Skeletal muscle tissue (tissue), 4 donors: ENCODE results near the gene ADGRG6. TPM values are rescaled to one million over a fixed set of nuclear protein-coding genes. Genes with fewer than 3 reads are reported as not detected.
"Not testable (repeated sequence)": the region's sequence is repeated elsewhere in the genome, so short reads cannot be mapped to it uniquely, and the experiment has no call there.

ENCODE experiments used
- H3K27ac ChIP-seq: one replicate; pipeline ENCODE4 v1.7.0; 2013; ENCODE audit warnings: mild to moderate bottlenecking, low read depth, low read length, inconsistent platforms
- H3K27me3 ChIP-seq, 3 donors: one replicate each; pipeline ENCODE4 v1.7.0; 2013; ENCODE audit warnings: low read length in 3 of 3; ENCODE audit not compliant: control insufficient read depth in 3 of 3, insufficient read depth in 3 of 3
- H3K36me3 ChIP-seq, 3 donors: one replicate each; pipeline ENCODE4 v1.7.0; 2013; ENCODE audit warnings: low read length in 3 of 3; ENCODE audit not compliant: control insufficient read depth in 3 of 3, insufficient read depth in 3 of 3
- H3K4me1 ChIP-seq, 3 donors: one replicate each; pipeline ENCODE4 v1.7.0; 2013; ENCODE audit warnings: low read length in 3 of 3, mild to moderate bottlenecking in 3 of 3; ENCODE audit not compliant: control insufficient read depth in 3 of 3, insufficient read depth in 3 of 3
- H3K4me3 ChIP-seq, 3 donors: one replicate each; pipeline ENCODE4 v1.7.0; 2013; ENCODE audit warnings: low read length in 3 of 3
- H3K9ac ChIP-seq, 3 donors: one replicate each; pipeline ENCODE4 v1.7.0; 2013; ENCODE audit warnings: low read length in 3 of 3, mild to moderate bottlenecking in 3 of 3, moderate library complexity in 2 of 3, low read depth in 1 of 3
- H3K9me3 ChIP-seq, 3 donors: one replicate each; pipeline ENCODE4 v1.7.0; 2013; ENCODE audit warnings: low read length in 3 of 3; ENCODE audit not compliant: control insufficient read depth in 3 of 3
- total RNA-seq: library from RNA; depleted of rRNA; stranded (reverse); fragments of >200 nt; gene quantifications from one replicate; pipeline ENCODE4 v1.2.3, GENCODE V29; 2014
- donor health status: Osteomylitis.

Gene ADGRG6
- total RNA-seq, 1 donor from 2014 or later = 26.1 TPM

GRCh38 chr6:142428468-142428867, 126.7 kb downstream of the ADGRG6 start:
- H3K27ac ChIP-seq, H3K27me3 ChIP-seq, H3K9me3 ChIP-seq, H3K4me3 ChIP-seq, H3K9ac ChIP-seq, H3K36me3 ChIP-seq, H3K4me1 ChIP-seq: not testable (repeated sequence)

- no peaks in the 10 kb centered on the region for H3K27me3 ChIP-seq
- no peaks in the 10 kb centered on the region for H3K4me1 ChIP-seq
- no peak overlapping the region for H3K4me3 ChIP-seq
- H3K9ac ChIP-seq = no peak overlapping the region
- H3K9me3 ChIP-seq = no peaks in the 10 kb centered on the region
- H3K27ac ChIP-seq = no peak overlapping the region
- H3K36me3 ChIP-seq = no peaks in the 10 kb centered on the region
Measured at GRCh38 chr6:142429195-142429594, 127.4 kb downstream of the ADGRG6 start.

- no peak overlapping the region for H3K9ac ChIP-seq
- no peaks in the 10 kb centered on the region for H3K27me3 ChIP-seq
- no peaks in the 10 kb centered on the region for H3K36me3 ChIP-seq
- H3K4me3 ChIP-seq = no peak overlapping the region
- H3K9me3 ChIP-seq = no peaks in the 10 kb centered on the region
- no peaks in the 10 kb centered on the region for H3K4me1 ChIP-seq
- H3K27ac ChIP-seq = no peak overlapping the region
Measured at GRCh38 chr6:142433419-142433818, 131.6 kb downstream of the ADGRG6 start.

GRCh38 chr6:142438898-142439297, 137.1 kb downstream of the ADGRG6 start:
- Histone ChIP-seq H3K4me3 (no peak overlapping the region), H3K4me1 (no peaks in the 10 kb centered on the region), H3K27ac (no peak overlapping the region), H3K27me3 (no peaks in the 10 kb centered on the region), H3K36me3 (no peaks in the 10 kb centered on the region), H3K9me3 (no peaks in the 10 kb centered on the region), H3K9ac (no peak overlapping the region)

GRCh38 chr6:142440600-142441293, 138.9 kb downstream of the ADGRG6 start:
- Histone ChIP-seq H3K27ac (no peak overlapping the region), H3K36me3 (no peaks in the 10 kb centered on the region), H3K27me3 (no peaks in the 10 kb centered on the region), H3K4me1 (no peaks in the 10 kb centered on the region), H3K4me3 (no peak overlapping the region), H3K9ac (no peak overlapping the region), H3K9me3 (no peaks in the 10 kb centered on the region)

- Histone ChIP-seq H3K27me3 (no peaks in the 10 kb centered on the region), H3K27ac (no peak overlapping the region), H3K4me1 (no peaks in the 10 kb centered on the region), H3K9ac (no peak overlapping the region), H3K36me3 (no peaks in the 10 kb centered on the region), H3K4me3 (no peak overlapping the region), H3K9me3 (no peaks in the 10 kb centered on the region)
Measured at GRCh38 chr6:142441716-142442115, 139.9 kb downstream of the ADGRG6 start.

- Histone ChIP-seq H3K9me3 (no peaks in the 10 kb centered on the region), H3K4me3 (no peak overlapping the region), H3K27me3 (no peaks in the 10 kb centered on the region), H3K9ac (no peak overlapping the region), H3K4me1 (no peaks in the 10 kb centered on the region), H3K36me3 (no peaks in the 10 kb centered on the region), H3K27ac (no peak overlapping the region)
Measured at GRCh38 chr6:142443102-142443501, 141.3 kb downstream of the ADGRG6 start.

GRCh38 chr6:142443532-142443931, 141.7 kb downstream of the ADGRG6 start:
- Histone ChIP-seq H3K4me1 (no peaks in the 10 kb centered on the region), H3K4me3 (no peak overlapping the region), H3K27me3 (no peaks in the 10 kb centered on the region), H3K27ac (no peak overlapping the region), H3K36me3 (no peaks in the 10 kb centered on the region), H3K9ac (no peak overlapping the region), H3K9me3 (no peaks in the 10 kb centered on the region)

GRCh38 chr6:142444376-142444775, 142.6 kb downstream of the ADGRG6 start:
- Histone ChIP-seq H3K4me1 (no peaks in the 10 kb centered on the region), H3K4me3 (no peak overlapping the region), H3K27me3 (no peaks in the 10 kb centered on the region), H3K27ac (no peak overlapping the region), H3K36me3 (no peaks in the 10 kb centered on the region), H3K9me3 (no peaks in the 10 kb centered on the region), H3K9ac (no peak overlapping the region)

GRCh38 chr6:142444881-142445301, 143.1 kb downstream of the ADGRG6 start:
- H3K27me3 ChIP-seq = no peaks in the 10 kb centered on the region
- no peak overlapping the region for H3K27ac ChIP-seq
- H3K9ac ChIP-seq = no peak overlapping the region
- no peaks in the 10 kb centered on the region for H3K9me3 ChIP-seq
- H3K36me3 ChIP-seq = no peaks in the 10 kb centered on the region
- no peaks in the 10 kb centered on the region for H3K4me1 ChIP-seq
- no peak overlapping the region for H3K4me3 ChIP-seq
